ENCODE data around the gene SH3PXD2A. TPM values are rescaled to one million over a fixed set of nuclear protein-coding genes. Genes with fewer than 3 reads are reported as not detected.
A peak's percentile ranks its signal among the peaks of the same experiment; 100 is the strongest.

The SH3PXD2A gene
- total RNA-seq, 4 donors from 2014 or later = 6.2 to 16.8 (median 11.4) TPM

DNA sequence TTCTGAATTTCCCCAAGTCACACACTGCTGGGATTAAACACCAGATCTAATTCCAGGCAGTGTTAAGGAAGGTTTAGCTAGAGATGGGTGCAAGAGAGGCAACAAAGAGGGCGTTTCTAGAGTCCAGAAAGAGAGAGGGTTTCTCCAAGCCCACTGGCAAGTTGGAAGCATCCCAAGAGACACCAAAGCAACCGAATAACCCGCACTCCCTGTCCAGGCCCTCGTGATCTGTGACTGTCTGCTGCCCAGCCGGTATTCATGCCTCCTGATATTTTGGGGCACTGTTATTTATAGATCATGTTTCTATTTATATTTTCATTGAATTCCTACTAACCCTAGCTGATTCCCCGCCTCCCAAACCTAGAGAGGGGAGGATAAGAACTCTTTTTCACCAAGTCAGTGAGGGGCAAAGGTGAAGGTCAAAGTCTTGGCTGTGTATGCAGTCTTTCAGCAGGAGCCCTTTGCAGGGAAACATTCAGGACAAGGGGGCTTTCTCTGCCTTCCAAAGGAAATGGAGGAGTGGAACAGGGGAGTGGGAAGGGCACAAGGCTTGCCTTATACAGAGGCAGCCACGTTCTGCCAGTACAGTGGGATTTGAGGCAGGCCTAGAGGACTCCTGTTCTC lies 103.6 kb downstream of the SH3PXD2A start:
- intact Hi-C loops (cut with DNase I; ENCODE audit: low total_unique reads) (no loop called here), in situ Hi-C loops (cut with MboI; ENCODE audit: low sequenced_read_pairs in 4 of 4) (no loop called here)
- TF ChIP-seq, protein P1, sequence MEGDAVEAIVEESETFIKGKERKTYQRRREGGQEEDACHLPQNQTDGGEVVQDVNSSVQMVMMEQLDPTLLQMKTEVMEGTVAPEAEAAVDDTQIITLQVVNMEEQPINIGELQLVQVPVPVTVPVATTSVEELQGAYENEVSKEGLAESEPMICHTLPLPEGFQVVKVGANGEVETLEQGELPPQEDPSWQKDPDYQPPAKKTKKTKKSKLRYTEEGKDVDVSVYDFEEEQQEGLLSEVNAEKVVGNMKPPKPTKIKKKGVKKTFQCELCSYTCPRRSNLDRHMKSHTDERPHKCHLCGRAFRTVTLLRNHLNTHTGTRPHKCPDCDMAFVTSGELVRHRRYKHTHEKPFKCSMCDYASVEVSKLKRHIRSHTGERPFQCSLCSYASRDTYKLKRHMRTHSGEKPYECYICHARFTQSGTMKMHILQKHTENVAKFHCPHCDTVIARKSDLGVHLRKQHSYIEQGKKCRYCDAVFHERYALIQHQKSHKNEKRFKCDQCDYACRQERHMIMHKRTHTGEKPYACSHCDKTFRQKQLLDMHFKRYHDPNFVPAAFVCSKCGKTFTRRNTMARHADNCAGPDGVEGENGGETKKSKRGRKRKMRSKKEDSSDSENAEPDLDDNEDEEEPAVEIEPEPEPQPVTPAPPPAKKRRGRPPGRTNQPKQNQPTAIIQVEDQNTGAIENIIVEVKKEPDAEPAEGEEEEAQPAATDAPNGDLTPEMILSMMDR (IDR thresholded peaks at IDR 0.05 in 4 of 5, conservative IDR thresholded peaks at IDR 0.05 in 1 of 5) = no peak
- TF ChIP-seq POLR2A (IDR thresholded peaks at IDR 0.05) = no peak
- Histone ChIP-seq H3K9me3 (no peaks in the 10 kb centered on the region), H3K27ac (peak overlapping the region; percentile 15 to 58 (median 42)), H3K4me3 (no peak overlapping the region), H3K4me1 (peaks cover 25% of the 10 kb centered on the region in 2 donors), H3K27me3 (no peaks in the 10 kb centered on the region), H3K36me3 (no peaks in the 10 kb centered on the region)
- ATAC-seq = peak; percentile 21 to 51
- no peak for DNase-seq

DNA sequence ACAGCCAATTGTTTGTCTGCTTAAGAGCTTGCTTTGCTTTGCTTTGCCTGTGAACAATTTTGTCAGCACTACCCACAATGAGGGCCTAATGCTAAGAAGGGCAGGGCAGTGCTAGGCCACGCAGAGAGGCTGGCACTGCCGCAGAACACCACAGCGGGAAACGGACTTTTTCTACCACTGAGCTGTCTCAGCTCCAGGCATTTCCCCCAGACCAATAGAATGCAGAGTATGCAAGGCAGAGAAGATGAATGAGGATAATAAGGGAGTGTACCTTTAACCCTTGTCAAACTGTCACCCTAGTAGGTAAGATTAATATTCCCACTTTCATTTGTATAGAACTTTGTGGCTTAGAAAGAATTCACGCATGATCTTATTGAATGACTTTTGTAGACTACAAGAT lies 104.5 kb downstream of the SH3PXD2A start:
- ATAC-seq (no peak), DNase-seq (no peak)
- no peaks in the 10 kb centered on the region for H3K36me3 ChIP-seq
- intact Hi-C loops (cut with DNase I; ENCODE audit: low total_unique reads) = no loop called here
- in situ Hi-C loops (cut with MboI; ENCODE audit: low sequenced_read_pairs in 4 of 4) = no loop called here
- no peaks in the 10 kb centered on the region for H3K27me3 ChIP-seq
- TF ChIP-seq, protein P1 (IDR thresholded peaks at IDR 0.05 in 4 of 5, conservative IDR thresholded peaks at IDR 0.05 in 1 of 5) = no peak
- no peak for TF ChIP-seq POLR2A (IDR thresholded peaks at IDR 0.05)
- no peak overlapping the region for H3K4me3 ChIP-seq
- H3K9me3 ChIP-seq = no peaks in the 10 kb centered on the region
- H3K27ac ChIP-seq = no peak overlapping the region
- H3K4me1 ChIP-seq = peaks cover 15 to 27% of the 10 kb centered on the region in 2 donors

DNA sequence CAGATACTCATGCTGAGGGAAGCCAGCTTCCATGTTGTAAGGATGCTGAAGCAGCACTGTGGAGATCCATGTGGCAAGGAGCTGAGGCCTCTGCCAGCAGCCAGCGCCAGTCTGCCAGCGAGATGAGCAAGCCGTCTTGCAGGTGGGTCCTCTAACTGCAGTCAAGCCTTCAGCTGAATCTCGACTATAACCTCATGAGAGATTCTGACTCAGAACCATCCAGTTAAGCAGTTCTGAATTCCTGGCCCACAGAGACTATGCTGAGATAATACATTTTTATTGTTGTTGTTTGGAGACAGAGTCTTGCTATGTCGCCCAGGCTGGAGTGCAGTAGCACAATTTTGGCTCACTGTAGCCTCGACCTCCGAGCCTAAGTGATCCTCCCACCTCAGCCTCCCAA lies 105.6 kb downstream of the SH3PXD2A start:
- Histone ChIP-seq H3K27me3 (no peaks in the 10 kb centered on the region), H3K36me3 (no peaks in the 10 kb centered on the region), H3K4me1 (peaks cover 24 to 37% of the 10 kb centered on the region in 2 donors), H3K4me3 (no peak overlapping the region), H3K27ac (no peak overlapping the region), H3K9me3 (no peaks in the 10 kb centered on the region)
- no peak for ATAC-seq
- intact Hi-C loops (cut with DNase I; ENCODE audit: low total_unique reads) = no loop called here
- in situ Hi-C loops (cut with MboI; ENCODE audit: low sequenced_read_pairs in 4 of 4) = no loop called here
- TF ChIP-seq, protein P1 (IDR thresholded peaks at IDR 0.05 in 4 of 5, conservative IDR thresholded peaks at IDR 0.05 in 1 of 5) = no peak
- no peak for TF ChIP-seq POLR2A (IDR thresholded peaks at IDR 0.05)
- no peak for DNase-seq

DNA sequence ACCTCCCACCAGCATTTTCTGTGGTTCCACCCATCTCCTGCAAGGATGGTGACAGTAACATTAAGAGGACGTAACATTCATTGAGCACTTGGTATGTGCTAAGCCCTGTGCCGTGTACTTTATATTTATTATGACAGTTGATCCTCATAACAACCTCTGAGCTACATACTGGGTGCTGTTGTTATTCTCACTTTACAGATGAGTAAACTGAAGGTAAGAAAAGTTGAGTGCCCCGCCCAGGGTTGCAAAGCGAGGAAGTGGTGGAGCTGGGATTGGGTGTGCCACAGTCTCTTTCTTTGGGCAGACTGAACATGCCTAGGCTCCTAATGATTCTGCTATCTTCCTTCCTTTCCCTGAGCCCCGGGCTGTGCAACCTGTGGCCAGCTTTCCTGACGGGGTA lies 107.4 kb downstream of the SH3PXD2A start:
- no peaks in the 10 kb centered on the region for H3K27me3 ChIP-seq
- H3K27ac ChIP-seq = no peak overlapping the region
- TF ChIP-seq, protein P1 (IDR thresholded peaks at IDR 0.05 in 4 of 5, conservative IDR thresholded peaks at IDR 0.05 in 1 of 5) = no peak
- no peak for TF ChIP-seq POLR2A (IDR thresholded peaks at IDR 0.05)
- H3K9me3 ChIP-seq = no peaks in the 10 kb centered on the region
- ATAC-seq = no peak
- no peak for DNase-seq
- in situ Hi-C loops (cut with MboI; ENCODE audit: low sequenced_read_pairs in 4 of 4) = no loop called here
- H3K36me3 ChIP-seq = no peaks in the 10 kb centered on the region
- H3K4me3 ChIP-seq = no peak overlapping the region
- intact Hi-C loops (cut with DNase I; ENCODE audit: low total_unique reads) = no loop called here
- peaks cover 29 to 42% of the 10 kb centered on the region in 2 donors for H3K4me1 ChIP-seq

All from gastrocnemius medialis (tissue), 4 donors.